HepG2 (cell line): ENCODE data around the gene MBD3. TPM values are rescaled to one million over a fixed set of nuclear protein-coding genes. Genes with fewer than 3 reads are reported as not detected.

Source experiments
- AHDC1 ChIP-seq: sonication (generic); formaldehyde crosslinking; IDR thresholded peaks from 2 replicates; pipeline ENCODE4 v1.5.1; 2020; ENCODE audit warnings: mild to moderate bottlenecking, missing genetic modification reagents, borderline replicate concordance
- ATF3 ChIP-seq: sonication (generic); formaldehyde crosslinking; IDR thresholded peaks from 2 replicates; pipeline ENCODE4 v1.4.0; 2020; ENCODE audit warnings: missing genetic modification reagents
- DRAP1 ChIP-seq: IDR thresholded peaks from 2 replicates; pipeline ENCODE4 v1.6.1; 2016; ENCODE audit warnings: missing genetic modification reagents, missing compliant biosample characterization
- HDAC1 ChIP-seq: sonication (generic); formaldehyde crosslinking; IDR thresholded peaks from 2 replicates; pipeline ENCODE4 v1.5.1; 2020; ENCODE audit warnings: mild to moderate bottlenecking, missing genetic modification reagents
- ISL2 ChIP-seq: sonication (generic); formaldehyde crosslinking; IDR thresholded peaks from 2 replicates; pipeline ENCODE4 v1.5.0; 2020; ENCODE audit warnings: missing genetic modification reagents
- MLX ChIP-seq: IDR thresholded peaks from 2 replicates; pipeline ENCODE4 v1.6.1; 2016
- NFE2 ChIP-seq: sonication (generic); formaldehyde crosslinking; IDR thresholded peaks from 2 replicates; pipeline ENCODE4 v1.4.0; 2020; ENCODE audit warnings: missing genetic modification reagents
- NR2F2 ChIP-seq: IDR thresholded peaks from 2 replicates; pipeline ENCODE4 v1.6.1; 2012; ENCODE audit warnings: low read depth, inconsistent platforms, borderline replicate concordance
- PHF5A ChIP-seq: IDR thresholded peaks from one replicate; pipeline ENCODE4 v1.6.1; 2018; ENCODE audit warnings: low read depth, missing genetic modification reagents; ENCODE audit not compliant: unreplicated experiment
- POLR2AphosphoS2 ChIP-seq: IDR thresholded peaks from 2 replicates; pipeline ENCODE4 v1.6.1; 2011; ENCODE audit warnings: low read depth, low read length, improper control_type of control experiment
- SIN3B ChIP-seq: fragments of 150-350 bp; IDR thresholded peaks from 2 replicates; pipeline ENCODE4 v1.6.1; 2014; ENCODE audit warnings: low read length
- SOX6 ChIP-seq, 2 experiments: fragments of 450-650 bp in 1 of 2; sonication (generic) in 1 of 2; formaldehyde crosslinking in 1 of 2; IDR thresholded peaks; 2 replicates each; pipeline versions ENCODE4 v1.4.0 to v1.6.1; 2017 to 2020; ENCODE audit warnings: antibody characterized with exemption in 1 of 2, mild to moderate bottlenecking in 1 of 2, missing genetic modification reagents in 1 of 2
- U2AF2 ChIP-seq: fragments of 200-400 bp; formaldehyde crosslinking; IDR thresholded peaks from 2 replicates; pipeline ENCODE4 v1.6.1; 2017; ENCODE audit warnings: low read depth, mild to moderate bottlenecking, low read length
- ZFY ChIP-seq: sonication (generic); formaldehyde crosslinking; IDR thresholded peaks from 2 replicates; pipeline ENCODE4 v1.4.0; 2020; ENCODE audit warnings: missing genetic modification reagents
- ZNF20 ChIP-seq: sonication (generic); formaldehyde crosslinking; IDR thresholded peaks from 2 replicates; pipeline ENCODE4 v1.4.0; 2020; ENCODE audit warnings: mild to moderate bottlenecking, moderate library complexity, missing genetic modification reagents
- ZNF335 ChIP-seq: sonication (generic); formaldehyde crosslinking; IDR thresholded peaks from 2 replicates; pipeline ENCODE4 v1.4.0; 2020; ENCODE audit warnings: missing genetic modification reagents
- ZNF512B ChIP-seq: sonication (generic); formaldehyde crosslinking; IDR thresholded peaks from 2 replicates; pipeline ENCODE4 v1.5.1; 2020; ENCODE audit warnings: missing genetic modification reagents, mild to moderate bottlenecking, borderline replicate concordance
- ZNF547 ChIP-seq: sonication (generic); formaldehyde crosslinking; IDR thresholded peaks from 2 replicates; pipeline ENCODE4 v1.5.1; 2020; ENCODE audit warnings: mild to moderate bottlenecking, missing genetic modification reagents
- ZNF614 ChIP-seq: IDR thresholded peaks from 2 replicates; pipeline ENCODE4 v1.6.1; 2018; ENCODE audit warnings: missing biosample characterization, missing genetic modification reagents, inconsistent platforms, borderline replicate concordance
- ZNF670 ChIP-seq: sonication (generic); formaldehyde crosslinking; IDR thresholded peaks from 2 replicates; pipeline ENCODE4 v1.8.0; 2022; ENCODE audit warnings: mild to moderate bottlenecking, missing genetic modification reagents, borderline replicate concordance
- ZNF7 ChIP-seq: IDR thresholded peaks from 2 replicates; pipeline ENCODE4 v1.6.1; 2016; ENCODE audit warnings: missing biosample characterization, missing genetic modification reagents
- polyA plus RNA-seq, 8 experiments: library from polyadenylated mRNA; depleted of rRNA in 3 of 8; stranded (reverse) in 7 of 8; unstranded in 1 of 8; fragments of >200 nt; fragmentation: Illumina TruSeq in 4 of 8; extraction: Trizol in 4 of 8; gene quantifications; 2 replicates each; pipeline versions ENCODE4 v1.2.1 to v1.2.3, GENCODE V29; 2011 to 2016; ENCODE audit warnings: low read depth in 4 of 8, missing spikeins in 1 of 8, mixed read lengths in 1 of 8; ENCODE audit not compliant: insufficient read depth in 1 of 8
- total RNA-seq, 5 experiments: library from RNA; depleted of rRNA; stranded (reverse); fragments of >200 nt; fragmentation: Illumina TruSeq; extraction: Trizol; gene quantifications; 2 replicates each; pipeline ENCODE4 v1.2.3, GENCODE V29; 2016; ENCODE audit warnings: low read depth in 1 of 5

The MBD3 gene
- total and polyA plus RNA-seq, 2 of the 13 experiments (the other 11 are each of a cell fraction or from before 2014, with no cell fraction given) = 21.2 to 76.9 TPM

GRCh38 chr19:1568320-1569019 is 24.2 kb downstream of the MBD3 start, which contains the start of gene MEX3D (continued):
- TF ChIP-seq NR2F2 (no peak), POLR2AphosphoS2 (no peak), SOX6 (IDR thresholded peaks at IDR 0.05) (no peak), SOX6 (CRISPR knock-in tag; IDR thresholded peaks at IDR 0.05) (no peak), MLX (no peak), AHDC1 (CRISPR knock-in tag) (no peak), U2AF2 (no peak), DRAP1 (no peak), ZNF614 (no peak), ZNF670 (CRISPR knock-in tag) (no peak), HDAC1 (CRISPR knock-in tag) (no peak), ZFY (CRISPR knock-in tag) (peak; percentile 46; the same call in 1 of the 2 replicates), SIN3B (no peak), ZNF335 (CRISPR knock-in tag) (no peak), NFE2 (CRISPR knock-in tag) (no peak), ISL2 (CRISPR knock-in tag) (0 out of 2 replicates have a peak, but pooled peaks have one; percentile 18), ZNF547 (CRISPR knock-in tag) (peak; percentile 81), ZNF20 (CRISPR knock-in tag) (no peak), PHF5A (no peak), ATF3 (peak; percentile 60; the same call in 1 of the 2 replicates), ZNF7 (no peak), ZNF512B (CRISPR knock-in tag) (no peak)
